Measurements from ENCODE around the gene ZBP1.

DNA sequence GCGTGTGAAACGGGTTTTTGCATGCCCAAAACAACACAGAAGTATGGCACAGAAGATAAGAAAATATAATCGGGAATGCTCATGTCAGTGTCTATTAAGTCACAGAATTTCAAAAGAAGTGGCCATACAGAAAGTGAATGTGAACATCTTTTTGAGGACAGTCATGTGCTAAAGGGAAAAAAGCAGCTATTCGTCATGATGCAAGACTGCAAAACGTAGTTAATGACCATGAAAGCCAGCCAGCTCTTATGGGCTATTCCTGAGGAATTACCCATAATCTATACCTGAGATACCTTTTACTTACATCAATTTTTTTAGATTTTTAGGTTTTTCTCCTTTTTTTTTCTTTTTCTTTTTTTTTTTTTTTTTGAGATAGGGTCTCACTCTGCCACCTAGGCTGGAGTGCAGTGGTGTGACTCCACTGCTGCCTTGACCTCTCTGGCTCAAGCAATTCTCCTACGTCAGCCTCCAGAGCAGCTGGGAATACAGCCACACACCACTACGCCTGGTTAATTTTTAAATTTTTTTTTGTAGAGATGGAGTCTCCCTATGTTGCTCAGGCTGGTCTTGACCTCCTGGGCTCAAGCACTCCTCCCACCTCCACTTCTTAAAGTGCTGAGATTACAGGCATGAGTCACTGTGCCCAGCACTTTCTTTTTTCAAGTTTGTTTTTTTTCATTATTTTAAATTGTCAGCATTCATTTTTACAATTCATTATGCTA is 18.1 kb upstream of the ZBP1 start:
- TF ChIP-seq, protein P1, sequence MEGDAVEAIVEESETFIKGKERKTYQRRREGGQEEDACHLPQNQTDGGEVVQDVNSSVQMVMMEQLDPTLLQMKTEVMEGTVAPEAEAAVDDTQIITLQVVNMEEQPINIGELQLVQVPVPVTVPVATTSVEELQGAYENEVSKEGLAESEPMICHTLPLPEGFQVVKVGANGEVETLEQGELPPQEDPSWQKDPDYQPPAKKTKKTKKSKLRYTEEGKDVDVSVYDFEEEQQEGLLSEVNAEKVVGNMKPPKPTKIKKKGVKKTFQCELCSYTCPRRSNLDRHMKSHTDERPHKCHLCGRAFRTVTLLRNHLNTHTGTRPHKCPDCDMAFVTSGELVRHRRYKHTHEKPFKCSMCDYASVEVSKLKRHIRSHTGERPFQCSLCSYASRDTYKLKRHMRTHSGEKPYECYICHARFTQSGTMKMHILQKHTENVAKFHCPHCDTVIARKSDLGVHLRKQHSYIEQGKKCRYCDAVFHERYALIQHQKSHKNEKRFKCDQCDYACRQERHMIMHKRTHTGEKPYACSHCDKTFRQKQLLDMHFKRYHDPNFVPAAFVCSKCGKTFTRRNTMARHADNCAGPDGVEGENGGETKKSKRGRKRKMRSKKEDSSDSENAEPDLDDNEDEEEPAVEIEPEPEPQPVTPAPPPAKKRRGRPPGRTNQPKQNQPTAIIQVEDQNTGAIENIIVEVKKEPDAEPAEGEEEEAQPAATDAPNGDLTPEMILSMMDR (IDR thresholded peaks at IDR 0.05) = no peak
- no peak for TF ChIP-seq POLR2A (IDR thresholded peaks at IDR 0.05)
